KMS-11 (cell line): ENCODE results near the gene COL18A1.

ENCODE experiments used
- H2AFZ ChIP-seq: fragments of 200-600 bp; sonication (generic); 2 replicates; pipeline ENCODE4 v1.6.1; 2016; ENCODE audit warnings: antibody characterized with exemption, mixed run types, low read depth
- H3K27ac ChIP-seq: fragments of 200-600 bp; sonication (generic); 2 replicates; pipeline ENCODE4 v1.6.1; 2016; ENCODE audit warnings: mild to moderate bottlenecking, mixed run types
- H3K27me3 ChIP-seq: fragments of 200-600 bp; sonication (generic); 2 replicates; pipeline ENCODE4 v1.6.1; 2017; ENCODE audit warnings: mild to moderate bottlenecking, low read depth, mixed run types, moderate library complexity; ENCODE audit not compliant: insufficient read depth
- H3K36me3 ChIP-seq: fragments of 200-600 bp; sonication (generic); 2 replicates; pipeline ENCODE4 v1.6.1; 2017; ENCODE audit warnings: mild to moderate bottlenecking, mixed run types; ENCODE audit not compliant: insufficient read depth
- H3K4me1 ChIP-seq: fragments of 200-600 bp; sonication (generic); 2 replicates; pipeline ENCODE4 v1.6.1; 2016; ENCODE audit warnings: mild to moderate bottlenecking, low read depth, mixed run types; ENCODE audit not compliant: poor library complexity, severe bottlenecking
- H3K4me2 ChIP-seq: fragments of 200-600 bp; sonication (generic); 2 replicates; pipeline ENCODE4 v1.7.0; 2016; ENCODE audit warnings: mild to moderate bottlenecking, mixed run types
- H3K4me3 ChIP-seq: fragments of 200-600 bp; sonication (generic); IDR thresholded peaks from 2 replicates; pipeline ENCODE4 v1.6.1; 2017; ENCODE audit warnings: low read depth, low read length, mixed read lengths; ENCODE audit not compliant: insufficient read depth
- H3K79me2 ChIP-seq: fragments of 200-600 bp; sonication (generic); 2 replicates; pipeline ENCODE4 v1.6.1; 2016; ENCODE audit warnings: low read depth, mixed run types; ENCODE audit not compliant: insufficient read depth
- H3K9ac ChIP-seq: fragments of 200-600 bp; sonication (generic); 2 replicates; pipeline ENCODE4 v1.6.1; 2016; ENCODE audit warnings: mild to moderate bottlenecking, mixed run types
- H4K20me1 ChIP-seq: fragments of 200-600 bp; sonication (generic); 2 replicates; pipeline ENCODE4 v1.6.1; 2016; ENCODE audit warnings: mild to moderate bottlenecking, mixed run types; ENCODE audit not compliant: insufficient read depth
- TF ChIP-seq, protein P1 (sequence below): fragments of 200-600 bp; sonication (generic); conservative IDR thresholded peaks from 2 replicates; pipeline ENCODE4 v1.6.1; 2017; ENCODE audit warnings: low read depth, mild to moderate bottlenecking, antibody characterized with exemption, low read length, moderate library complexity, mixed read lengths

The COL18A1 gene

DNA sequence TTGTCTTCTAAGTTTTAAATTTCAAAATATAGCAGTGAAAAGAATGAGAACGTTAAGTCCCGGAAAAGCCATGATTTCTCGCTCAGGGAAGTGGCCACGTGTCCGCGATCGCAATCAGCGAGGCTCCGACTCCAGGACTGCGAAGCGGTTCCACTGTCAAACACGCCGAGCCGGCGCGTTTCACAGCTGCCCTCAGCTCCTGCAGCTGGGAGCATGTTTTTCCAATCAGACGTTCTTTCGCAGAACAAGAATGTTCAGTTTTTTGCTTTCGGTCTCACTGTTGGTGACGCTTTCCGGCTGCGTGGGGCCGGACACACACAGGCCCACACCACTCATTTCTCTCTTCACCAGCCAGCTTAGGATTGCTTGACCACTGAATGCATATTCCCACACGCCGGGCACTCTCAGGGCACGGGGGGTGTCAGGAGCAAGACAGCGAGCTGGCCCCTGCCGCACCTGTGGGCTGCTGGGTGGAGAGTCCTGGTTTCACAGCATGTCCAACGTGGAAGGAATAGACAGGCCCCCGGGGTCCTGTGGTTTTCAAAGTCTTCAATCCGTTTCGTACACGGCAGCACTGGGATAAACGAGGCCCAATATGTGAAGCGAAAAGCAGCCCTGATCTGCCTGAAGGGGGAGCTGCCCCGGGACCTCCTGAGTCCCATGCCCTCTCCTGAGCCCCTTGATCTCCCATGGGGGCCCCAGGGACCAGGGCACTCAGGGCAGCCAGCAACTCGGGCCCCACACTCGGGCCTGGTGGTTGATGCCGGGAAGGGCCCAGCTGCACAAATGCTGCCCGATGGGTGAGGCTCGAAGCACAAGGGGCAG, 47.3 kb upstream of the COL18A1 start:
- no peak overlapping the region for H3K9ac ChIP-seq
- H3K4me2 ChIP-seq = no peak overlapping the region
- no peak overlapping the region for H3K4me3 ChIP-seq
- TF ChIP-seq, protein P1, sequence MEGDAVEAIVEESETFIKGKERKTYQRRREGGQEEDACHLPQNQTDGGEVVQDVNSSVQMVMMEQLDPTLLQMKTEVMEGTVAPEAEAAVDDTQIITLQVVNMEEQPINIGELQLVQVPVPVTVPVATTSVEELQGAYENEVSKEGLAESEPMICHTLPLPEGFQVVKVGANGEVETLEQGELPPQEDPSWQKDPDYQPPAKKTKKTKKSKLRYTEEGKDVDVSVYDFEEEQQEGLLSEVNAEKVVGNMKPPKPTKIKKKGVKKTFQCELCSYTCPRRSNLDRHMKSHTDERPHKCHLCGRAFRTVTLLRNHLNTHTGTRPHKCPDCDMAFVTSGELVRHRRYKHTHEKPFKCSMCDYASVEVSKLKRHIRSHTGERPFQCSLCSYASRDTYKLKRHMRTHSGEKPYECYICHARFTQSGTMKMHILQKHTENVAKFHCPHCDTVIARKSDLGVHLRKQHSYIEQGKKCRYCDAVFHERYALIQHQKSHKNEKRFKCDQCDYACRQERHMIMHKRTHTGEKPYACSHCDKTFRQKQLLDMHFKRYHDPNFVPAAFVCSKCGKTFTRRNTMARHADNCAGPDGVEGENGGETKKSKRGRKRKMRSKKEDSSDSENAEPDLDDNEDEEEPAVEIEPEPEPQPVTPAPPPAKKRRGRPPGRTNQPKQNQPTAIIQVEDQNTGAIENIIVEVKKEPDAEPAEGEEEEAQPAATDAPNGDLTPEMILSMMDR = no peak
- no peaks in the 10 kb centered on the region for H4K20me1 ChIP-seq
- H3K36me3 ChIP-seq = no peaks in the 10 kb centered on the region
- no peaks in the 10 kb centered on the region for H3K79me2 ChIP-seq
- no peaks in the 10 kb centered on the region for H3K4me1 ChIP-seq
- no peak overlapping the region for H3K27ac ChIP-seq
- peaks cover 95% of the 10 kb centered on the region for H3K27me3 ChIP-seq
- H2AFZ ChIP-seq = no peak overlapping the region

DNA sequence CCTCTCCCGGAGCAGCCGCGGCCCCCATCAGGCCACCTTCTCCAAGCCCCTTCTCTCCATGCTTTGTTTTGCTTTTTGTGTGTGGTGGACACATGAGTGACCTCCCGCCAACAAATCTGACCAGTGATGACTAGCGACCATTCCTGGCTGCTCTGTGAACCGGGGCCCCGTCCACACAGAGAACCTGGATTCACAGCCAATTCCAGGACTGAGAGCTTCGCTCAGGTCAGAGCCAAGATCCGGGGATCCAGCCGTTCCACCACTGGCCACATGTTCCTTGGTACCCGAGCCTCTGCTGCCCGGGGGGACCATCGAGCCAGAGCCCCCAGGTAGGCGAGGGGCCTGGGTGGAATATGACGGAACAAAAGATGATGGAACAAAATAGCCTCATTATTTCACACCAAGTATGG, 46.7 kb upstream of the COL18A1 start:
- TF ChIP-seq, protein P1 = no peak
- Histone ChIP-seq H3K4me3 (no peak overlapping the region), H3K4me2 (no peak overlapping the region), H3K79me2 (no peaks in the 10 kb centered on the region), H2AFZ (no peak overlapping the region), H3K9ac (no peak overlapping the region), H3K27me3 (peaks cover 95% of the 10 kb centered on the region), H3K4me1 (no peaks in the 10 kb centered on the region), H4K20me1 (no peaks in the 10 kb centered on the region), H3K36me3 (no peaks in the 10 kb centered on the region), H3K27ac (no peak overlapping the region)

DNA sequence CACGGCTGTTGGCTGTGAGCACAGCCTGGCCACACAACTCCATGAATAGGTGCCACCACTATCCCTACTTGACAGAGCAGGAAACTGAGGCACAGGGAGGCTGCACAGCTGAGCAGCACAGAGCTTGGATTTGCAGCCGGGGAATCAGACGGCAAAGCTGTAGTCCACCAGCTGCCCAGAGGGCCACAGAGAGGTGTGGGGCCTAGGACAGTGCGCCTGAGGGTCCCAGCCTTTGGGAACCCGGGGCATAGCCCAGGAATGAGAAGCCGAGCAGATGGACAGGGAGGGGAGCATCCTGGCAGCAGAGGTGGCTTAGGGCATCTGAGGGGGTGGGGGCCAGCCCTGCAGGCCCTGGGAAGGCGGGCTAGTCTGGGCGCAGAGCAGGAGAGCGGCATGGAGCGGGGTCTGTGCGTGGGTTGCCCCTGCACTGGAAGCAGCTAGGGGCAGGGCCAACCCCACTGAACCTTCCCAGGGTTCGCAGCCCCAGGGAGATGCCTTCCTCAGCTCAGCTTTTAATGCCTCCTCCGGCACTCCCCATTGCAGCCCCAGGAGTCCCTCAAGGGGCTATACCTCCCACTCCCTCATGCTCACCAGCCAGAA, 46.2 kb upstream of the COL18A1 start:
- H3K4me1 ChIP-seq = no peaks in the 10 kb centered on the region
- no peaks in the 10 kb centered on the region for H3K36me3 ChIP-seq
- TF ChIP-seq, protein P1 = no peak
- no peaks in the 10 kb centered on the region for H4K20me1 ChIP-seq
- H3K4me3 ChIP-seq = no peak overlapping the region
- H3K9ac ChIP-seq = no peak overlapping the region
- no peak overlapping the region for H2AFZ ChIP-seq
- no peak overlapping the region for H3K4me2 ChIP-seq
- H3K27me3 ChIP-seq = peaks cover 97% of the 10 kb centered on the region
- no peaks in the 10 kb centered on the region for H3K79me2 ChIP-seq
- H3K27ac ChIP-seq = no peak overlapping the region

DNA sequence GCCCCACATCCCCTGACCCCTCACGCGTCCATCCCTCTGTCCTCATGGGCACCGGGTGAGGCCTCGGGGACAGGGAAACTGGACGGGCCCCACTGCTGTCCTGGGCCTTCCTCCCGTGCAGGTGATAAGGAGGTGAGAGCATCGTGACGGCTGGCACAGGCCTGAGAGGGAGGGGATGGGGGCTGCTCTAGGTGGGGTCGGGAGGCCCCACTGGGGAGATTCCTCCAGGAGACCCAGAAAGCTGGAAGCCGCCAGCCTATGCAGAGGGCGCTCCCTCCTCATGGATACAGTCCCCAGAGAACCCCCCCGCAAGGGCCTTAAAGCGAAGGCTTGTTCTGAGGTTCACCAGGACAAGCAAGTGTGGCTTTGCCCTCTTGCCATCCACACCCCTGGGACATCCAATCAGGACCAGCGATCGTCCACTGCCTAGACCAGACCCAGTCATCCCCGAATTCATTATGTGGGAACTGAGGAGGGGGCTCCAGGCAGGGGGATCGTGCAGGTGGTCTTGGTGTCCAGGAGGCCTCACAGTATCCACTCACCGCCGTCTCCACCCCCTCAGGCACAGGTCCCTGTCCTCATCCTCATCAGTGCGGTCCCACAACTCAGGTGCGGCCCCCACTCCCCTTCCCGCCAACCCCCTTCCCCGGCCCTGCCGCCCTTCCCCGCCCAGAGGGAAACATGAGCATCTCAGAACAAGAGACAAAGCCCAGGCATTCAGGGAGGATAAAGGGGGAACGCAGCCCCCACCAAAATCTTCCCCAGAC, 45.3 kb upstream of the COL18A1 start:
- Histone ChIP-seq H3K9ac (no peak overlapping the region), H3K27ac (no peak overlapping the region), H3K4me3 (no peak overlapping the region), H4K20me1 (no peaks in the 10 kb centered on the region), H3K4me2 (no peak overlapping the region), H3K27me3 (peaks cover 97% of the 10 kb centered on the region), H3K79me2 (no peaks in the 10 kb centered on the region), H2AFZ (no peak overlapping the region), H3K4me1 (no peaks in the 10 kb centered on the region), H3K36me3 (no peaks in the 10 kb centered on the region)
- TF ChIP-seq, protein P1 = no peak
